Measurements from ENCODE around the gene UGT1A10.

The UGT1A10 gene

GRCh38 chr2:233798335-233799086 lies 162.3 kb downstream of the UGT1A10 start:
- Histone ChIP-seq H3K27me3 (no peaks in the 10 kb centered on the region), H3K9me3 (no peaks in the 10 kb centered on the region), H3K4me3 (ENCODE audit: low read depth in 1 of 2, low read length in 1 of 2) (no peak overlapping the region), H3K4me1 (ENCODE audit: control insufficient read depth in 1 of 2, insufficient read depth in 1 of 2, low read depth in 1 of 2, low read length in 1 of 2) (no peaks in the 10 kb centered on the region), H3K27ac (no peak overlapping the region), H3K36me3 (no peaks in the 10 kb centered on the region)
- no peak for TF ChIP-seq CTCF (IDR thresholded peaks at IDR 0.05)

GRCh38 chr2:233799087-233799665 lies 162.9 kb downstream of the UGT1A10 start:
- H3K9me3 ChIP-seq = no peaks in the 10 kb centered on the region
- H3K36me3 ChIP-seq = no peaks in the 10 kb centered on the region
- no peak overlapping the region for H3K27ac ChIP-seq
- TF ChIP-seq CTCF (IDR thresholded peaks at IDR 0.05) = no peak
- H3K4me1 ChIP-seq (ENCODE audit: control insufficient read depth in 1 of 2, insufficient read depth in 1 of 2, low read depth in 1 of 2, low read length in 1 of 2) = no peaks in the 10 kb centered on the region
- no peak overlapping the region for H3K4me3 ChIP-seq (ENCODE audit: low read depth in 1 of 2, low read length in 1 of 2)
- H3K27me3 ChIP-seq = no peaks in the 10 kb centered on the region

GRCh38 chr2:233799716-233800115 lies 163.5 kb downstream of the UGT1A10 start:
- Histone ChIP-seq H3K4me3 (ENCODE audit: low read depth in 1 of 2, low read length in 1 of 2) (no peak overlapping the region), H3K9me3 (no peaks in the 10 kb centered on the region), H3K27me3 (no peaks in the 10 kb centered on the region), H3K4me1 (ENCODE audit: control insufficient read depth in 1 of 2, insufficient read depth in 1 of 2, low read depth in 1 of 2, low read length in 1 of 2) (no peaks in the 10 kb centered on the region), H3K27ac (no peak overlapping the region), H3K36me3 (no peaks in the 10 kb centered on the region)
- no peak for TF ChIP-seq CTCF (IDR thresholded peaks at IDR 0.05)

GRCh38 chr2:233800208-233800607 lies 164.0 kb downstream of the UGT1A10 start:
- no peaks in the 10 kb centered on the region for H3K27me3 ChIP-seq
- H3K36me3 ChIP-seq = no peaks in the 10 kb centered on the region
- H3K4me1 ChIP-seq (ENCODE audit: control insufficient read depth in 1 of 2, insufficient read depth in 1 of 2, low read depth in 1 of 2, low read length in 1 of 2) = no peaks in the 10 kb centered on the region
- H3K4me3 ChIP-seq (ENCODE audit: low read depth in 1 of 2, low read length in 1 of 2) = no peak overlapping the region
- no peaks in the 10 kb centered on the region for H3K9me3 ChIP-seq
- H3K27ac ChIP-seq = no peak overlapping the region
- no peak for TF ChIP-seq CTCF (IDR thresholded peaks at IDR 0.05)

- no peaks in the 10 kb centered on the region for H3K9me3 ChIP-seq
- no peaks in the 10 kb centered on the region for H3K27me3 ChIP-seq
- TF ChIP-seq CTCF (IDR thresholded peaks at IDR 0.05) = no peak
- H3K4me1 ChIP-seq (ENCODE audit: control insufficient read depth in 1 of 2, insufficient read depth in 1 of 2, low read depth in 1 of 2, low read length in 1 of 2) = no peaks in the 10 kb centered on the region
- no peak overlapping the region for H3K27ac ChIP-seq
- no peaks in the 10 kb centered on the region for H3K36me3 ChIP-seq
- no peak overlapping the region for H3K4me3 ChIP-seq (ENCODE audit: low read depth in 1 of 2, low read length in 1 of 2)
Measured at GRCh38 chr2:233801357-233802131, 165.3 kb downstream of the UGT1A10 start.
